Measurements from ENCODE around the gene SRP72. TPM values are rescaled to one million over a fixed set of nuclear protein-coding genes. Genes with fewer than 3 reads are reported as not detected.

Gene SRP72, protein sequence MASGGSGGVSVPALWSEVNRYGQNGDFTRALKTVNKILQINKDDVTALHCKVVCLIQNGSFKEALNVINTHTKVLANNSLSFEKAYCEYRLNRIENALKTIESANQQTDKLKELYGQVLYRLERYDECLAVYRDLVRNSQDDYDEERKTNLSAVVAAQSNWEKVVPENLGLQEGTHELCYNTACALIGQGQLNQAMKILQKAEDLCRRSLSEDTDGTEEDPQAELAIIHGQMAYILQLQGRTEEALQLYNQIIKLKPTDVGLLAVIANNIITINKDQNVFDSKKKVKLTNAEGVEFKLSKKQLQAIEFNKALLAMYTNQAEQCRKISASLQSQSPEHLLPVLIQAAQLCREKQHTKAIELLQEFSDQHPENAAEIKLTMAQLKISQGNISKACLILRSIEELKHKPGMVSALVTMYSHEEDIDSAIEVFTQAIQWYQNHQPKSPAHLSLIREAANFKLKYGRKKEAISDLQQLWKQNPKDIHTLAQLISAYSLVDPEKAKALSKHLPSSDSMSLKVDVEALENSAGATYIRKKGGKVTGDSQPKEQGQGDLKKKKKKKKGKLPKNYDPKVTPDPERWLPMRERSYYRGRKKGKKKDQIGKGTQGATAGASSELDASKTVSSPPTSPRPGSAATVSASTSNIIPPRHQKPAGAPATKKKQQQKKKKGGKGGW
- 10 to 100 TPM; 37.0 to 51.9 (median 45.8) TPM for total RNA-seq

DNA sequence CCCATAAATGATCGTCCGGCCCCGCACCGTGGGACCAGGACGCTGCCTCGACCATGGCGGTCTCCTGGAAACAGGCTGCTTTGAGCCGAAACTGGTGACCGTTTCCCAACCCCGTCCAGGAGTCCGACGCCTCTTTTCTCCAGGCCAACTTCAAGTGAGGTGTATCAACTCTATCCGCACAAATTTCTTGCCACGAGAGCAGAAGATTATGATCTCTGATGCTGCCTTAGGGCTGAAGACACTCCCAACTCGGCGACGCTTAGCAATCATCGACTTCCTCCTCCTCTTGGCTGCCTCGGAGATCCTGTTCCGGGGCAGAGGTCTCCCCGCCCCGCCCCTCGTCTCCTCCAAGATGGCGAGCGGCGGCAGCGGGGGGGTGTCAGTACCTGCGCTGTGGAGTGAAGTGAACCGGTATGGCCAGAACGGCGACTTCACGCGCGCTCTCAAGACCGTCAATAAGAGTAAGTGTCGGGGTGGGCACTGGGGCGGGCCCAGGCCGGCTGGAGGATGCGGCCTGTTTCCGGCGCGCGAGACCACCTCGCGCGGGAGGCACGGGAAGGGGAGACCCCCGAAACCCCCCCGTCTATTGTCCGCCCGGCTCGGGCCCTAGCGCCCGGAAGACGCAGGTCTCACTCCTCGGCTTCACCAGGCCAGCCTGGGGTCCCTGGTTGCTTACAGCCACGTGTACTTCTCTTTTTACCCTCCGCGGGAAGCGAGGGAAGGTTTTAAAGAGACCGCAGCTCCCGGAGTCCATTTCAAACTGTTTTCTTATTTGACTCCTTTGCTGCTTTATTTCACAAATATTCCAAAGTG, at the start of gene SRP72:
Gene SRP72 (plus strand): TSS at position 334 of the 813 bp plus-strand sequence. CDS start 19 bp downstream, at position 353.
- DNase-seq (ENCODE audit: extremely low spot score) = peak; percentile 95
- Histone ChIP-seq H3K4me1 (peaks cover 29 to 46% (median 43%) of the 10 kb centered on the region in 4 donors), H3K27ac (replicated peaks in 1 of 4) (peak within 1 kb of the TSS; percentile 83 to 92 (median 90)), H3K27me3 (no peaks in the 10 kb centered on the region), H3K4me3 (peak within 1 kb of the TSS; percentile 80 to 100 (median 90)), H3K36me3 (peaks cover 10 to 32% (median 25%) of the 10 kb centered on the region in 4 donors), H3K9me3 (no peaks in the 10 kb centered on the region)
- peak; percentile 86 to 90 for TF ChIP-seq POLR2AphosphoS5 (IDR thresholded peaks at IDR 0.05)
- no peak for TF ChIP-seq CTCF (IDR thresholded peaks at IDR 0.05)
- no peak for TF ChIP-seq POLR2A (IDR thresholded peaks at IDR 0.05; ENCODE audit: low read depth)
- no peak for TF ChIP-seq EP300 (IDR thresholded peaks at IDR 0.05)
- intact Hi-C loops (cut with DNase I) = loop anchor here (2.0 kb wide), 1 partner anchor 31 kb away; the partner anchor contains the start of gene PAICS
- 0% methylated on average over 22 of the region's 62 CpGs for WGBS

GRCh38 chr4:56424176-56424575, 43.2 kb upstream of the SRP72 start:
- Histone ChIP-seq H3K27ac (replicated peaks in 1 of 4) (no peak overlapping the region), H3K4me1 (no peaks in the 10 kb centered on the region), H3K36me3 (no peaks in the 10 kb centered on the region), H3K27me3 (no peaks in the 10 kb centered on the region), H3K4me3 (no peak overlapping the region), H3K9me3 (no peaks in the 10 kb centered on the region)
- intact Hi-C loops (cut with DNase I) = loop anchor here (2.0 kb wide), 1 partner anchor 413 kb away; no protein-coding TSS in a partner anchor
- WGBS = 92% methylated on average over 5 of the region's 5 CpGs
- no peak for TF ChIP-seq POLR2AphosphoS5 (IDR thresholded peaks at IDR 0.05)
- no peak for TF ChIP-seq CTCF (IDR thresholded peaks at IDR 0.05)
- no peak for TF ChIP-seq EP300 (IDR thresholded peaks at IDR 0.05)
- no peak for TF ChIP-seq POLR2A (IDR thresholded peaks at IDR 0.05; ENCODE audit: low read depth)
- DNase-seq (ENCODE audit: extremely low spot score) = no peak

- Histone ChIP-seq H3K27ac (replicated peaks in 1 of 4) (no peak overlapping the region), H3K4me1 (no peaks in the 10 kb centered on the region), H3K9me3 (no peaks in the 10 kb centered on the region), H3K27me3 (no peaks in the 10 kb centered on the region), H3K36me3 (no peaks in the 10 kb centered on the region), H3K4me3 (no peak overlapping the region)
- intact Hi-C loops (cut with DNase I) = loop anchor here (2.0 to 5.0 kb wide), 2 partner anchors 117 to 412 kb away; no protein-coding TSS in a partner anchor
- TF ChIP-seq POLR2AphosphoS5 (IDR thresholded peaks at IDR 0.05) (no peak), CTCF (IDR thresholded peaks at IDR 0.05) (peak; percentile 56 to 68 (median 62))
- 63% methylated on average over 5 of the region's 5 CpGs for WGBS
- no peak for DNase-seq (ENCODE audit: extremely low spot score)
Observed at GRCh38 chr4:56424697-56425514, 42.5 kb upstream of the SRP72 start.

DNA sequence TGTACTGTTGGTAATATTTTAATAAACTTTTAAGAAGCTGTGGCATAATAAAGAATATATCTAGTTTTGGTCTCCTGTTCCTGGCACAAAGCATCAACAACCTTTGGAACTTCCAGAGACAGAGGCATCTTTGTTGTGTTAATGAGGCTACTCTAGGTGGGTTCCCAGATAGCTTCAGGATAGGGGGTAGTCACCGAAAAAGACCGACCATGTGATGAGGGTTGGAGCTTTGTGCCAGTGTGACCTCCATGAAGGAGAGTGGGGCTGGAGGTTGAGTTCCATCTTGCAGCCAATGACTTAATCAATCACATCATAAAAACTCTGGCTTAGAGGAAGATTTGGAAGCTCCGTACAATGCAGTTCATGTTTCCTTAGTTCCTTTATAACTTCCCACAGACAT, 41.9 kb upstream of the SRP72 start:
- no peaks in the 10 kb centered on the region for H3K27me3 ChIP-seq
- H3K36me3 ChIP-seq = no peaks in the 10 kb centered on the region
- H3K9me3 ChIP-seq = no peaks in the 10 kb centered on the region
- intact Hi-C loops (cut with DNase I) = loop anchor here (2.0 to 5.0 kb wide), 2 partner anchors 117 to 411 kb away; no protein-coding TSS in a partner anchor
- WGBS = 91% methylated on average over 3 of the region's 3 CpGs
- DNase-seq (ENCODE audit: extremely low spot score) = no peak
- H3K4me3 ChIP-seq = no peak overlapping the region
- no peaks in the 10 kb centered on the region for H3K4me1 ChIP-seq
- no peak overlapping the region for H3K27ac ChIP-seq (replicated peaks in 1 of 4)
- TF ChIP-seq POLR2A (IDR thresholded peaks at IDR 0.05; ENCODE audit: low read depth) = no peak
- TF ChIP-seq CTCF (IDR thresholded peaks at IDR 0.05) = no peak
- TF ChIP-seq POLR2AphosphoS5 (IDR thresholded peaks at IDR 0.05) = no peak
- no peak for TF ChIP-seq EP300 (IDR thresholded peaks at IDR 0.05)
